GM10248 (cell line): Measurements from ENCODE around the gene COG2.
A peak's percentile ranks its signal among the peaks of the same experiment; 100 is the strongest.

ENCODE experiments used
- CTCF ChIA-PET: fragments of 300-600 bp; sonication (Branson Sonifier 250); formaldehyde crosslinking; extraction: SDS; loops from one replicate; lab custom pipeline; 2021; ENCODE audit warnings: antibody characterized with exemption; lab: Yijun Ruan, JAX
- POLR2A ChIA-PET: fragments of 350-650 bp; sonication (Branson Sonifier 250); formaldehyde crosslinking; extraction: SDS; loops from one replicate; lab custom pipeline; 2020; ENCODE audit warnings: antibody characterized with exemption; lab: Yijun Ruan, JAX
- DNase-seq: peaks from one replicate; pipeline ENCODE4 v3.0.0; 2012; ENCODE audit errors: extremely low spot score
- CTCF ChIP-seq: IDR thresholded peaks from 2 replicates; pipeline ENCODE4 v1.5.1; 2012; ENCODE audit warnings: mild to moderate bottlenecking, low read depth; ENCODE audit errors: extremely low read depth, missing control alignments, control extremely low read depth

COG2 gene

GRCh38 chr1:230642263-230642959, at the start of gene COG2:
COG2 (plus strand) TSS chr1:230642481; CDS start chr1:230642607, 126 bp downstream.
- peak; percentile 97 for DNase-seq
- POLR2A ChIA-PET: no interaction called here
- CTCF ChIA-PET: interaction anchor here (0.5 to 3.1 kb wide), 31 partner anchors 9 to 1387 kb away, joined by 3 to 22 read pairs (median 4); partner anchors contain the start of genes EXOC8 and SPRTN
- peak; percentile 100 for TF ChIP-seq CTCF

GRCh38 chr1:230592848-230593414, 49.4 kb upstream of the COG2 start:
- DNase-seq: no peak
- no peak for TF ChIP-seq CTCF
- ChIA-PET CTCF (interaction anchor here (1.4 kb wide), 1 partner anchor 11 kb away, joined by 3 read pairs; no protein-coding TSS in a partner anchor), POLR2A (no interaction called here)

GRCh38 chr1:230594214-230594773, 48.0 kb upstream of the COG2 start:
- ChIA-PET CTCF (interaction anchor here (0.8 kb wide), 1 partner anchor 13 kb away, joined by 3 read pairs; no protein-coding TSS in a partner anchor), POLR2A (no interaction called here)
- no peak for DNase-seq
- TF ChIP-seq CTCF: no peak

- POLR2A ChIA-PET: no interaction called here
- no peak for DNase-seq
- CTCF ChIA-PET: no interaction called here
- TF ChIP-seq CTCF: no peak
Observed at GRCh38 chr1:230595181-230595580, 47.1 kb upstream of the COG2 start.

- no peak for TF ChIP-seq CTCF
- POLR2A ChIA-PET: no interaction called here
- DNase-seq: no peak
- CTCF ChIA-PET: no interaction called here
Observed at GRCh38 chr1:230596306-230596705, 46.0 kb upstream of the COG2 start.

- no peak for TF ChIP-seq CTCF
- POLR2A ChIA-PET: no interaction called here
- DNase-seq: no peak
- CTCF ChIA-PET: interaction anchor here (1.3 kb wide), 1 partner anchor 18 kb away, joined by 3 read pairs; no protein-coding TSS in a partner anchor
Observed at GRCh38 chr1:230598745-230599144, 43.5 kb upstream of the COG2 start.
